Bronchial epithelial cell (primary cell): ENCODE data around the gene JPH4. TPM values are rescaled to one million over a fixed set of nuclear protein-coding genes. Genes with fewer than 3 reads are reported as not detected.

Experiments used
- DNase-seq: peaks from one replicate; pipeline ENCODE4 v3.0.0-alpha.2; 2010; ENCODE audit warnings: low read depth
- FAIRE-seq: peaks from 2 replicates; lab custom pipeline; 2011; peaks lifted over from hg19 to GRCh38; lab: Jason Lieb, UNC
- H3K27me3 ChIP-seq: 2 replicates; pipeline ENCODE4 v1.5.1; 2011; ENCODE audit warnings: low read length; ENCODE audit not compliant: control insufficient read depth, insufficient read depth
- H3K36me3 ChIP-seq: 2 replicates; pipeline ENCODE4 v1.5.1; 2011; ENCODE audit warnings: low read length; ENCODE audit not compliant: control insufficient read depth, insufficient read depth
- H3K4me3 ChIP-seq: 2 replicates; pipeline ENCODE4 v1.5.1; 2011; ENCODE audit warnings: mild to moderate bottlenecking, low read depth, low read length, control low read depth
- total RNA-seq: library from RNA; depleted of rRNA; stranded (reverse); fragments of >200 nt; gene quantifications from 2 replicates; pipeline ENCODE4 v1.2.1, GENCODE V29; 2014
- TF ChIP-seq, protein P1 (sequence below): IDR thresholded peaks from 2 replicates; pipeline ENCODE4 v1.5.1; 2011; ENCODE audit warnings: mild to moderate bottlenecking, moderate library complexity, low read length, control low read depth, inconsistent platforms; ENCODE audit not compliant: insufficient read depth, severe bottlenecking

Gene JPH4
- total RNA-seq, 1 donor from 2014 or later: not detected

DNA sequence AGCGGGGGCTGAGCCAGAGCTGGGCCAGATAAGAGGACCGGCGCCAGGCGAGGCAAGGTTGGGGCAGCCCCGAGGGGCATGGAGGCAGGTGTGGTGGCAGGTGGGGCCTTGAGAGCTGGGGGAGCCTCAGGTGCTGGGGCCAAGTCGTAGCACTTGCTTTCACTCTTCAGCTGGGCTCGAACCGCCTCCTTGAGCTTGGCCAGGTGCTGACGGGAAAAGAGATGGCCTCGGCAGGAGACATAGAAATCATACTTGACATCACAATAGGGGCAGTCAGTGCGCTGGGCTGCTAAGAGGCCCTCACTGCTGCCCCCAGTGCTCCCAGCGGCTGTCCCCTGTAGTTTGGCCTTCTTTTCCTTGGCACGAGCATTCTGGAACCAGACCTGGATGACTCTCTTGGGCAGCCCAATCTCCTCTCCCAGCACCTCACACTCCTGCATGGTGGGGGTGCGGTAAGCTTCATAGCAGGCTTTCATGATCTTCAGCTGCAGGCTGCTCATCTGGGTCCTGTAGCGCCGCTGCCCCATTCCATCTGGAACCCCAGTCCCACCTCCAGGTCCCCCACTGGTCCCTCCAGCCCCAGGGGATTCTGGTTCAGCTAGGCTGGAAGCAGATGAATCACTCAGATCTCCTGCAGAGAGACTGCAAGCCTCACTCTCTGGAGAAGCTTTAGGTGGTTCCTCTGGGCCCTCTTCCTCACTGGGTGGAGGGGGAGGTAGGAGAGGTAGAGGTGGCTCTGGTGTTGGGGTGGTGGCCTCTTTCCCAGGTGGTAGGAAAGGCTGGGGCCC lies 55.2 kb downstream of the JPH4 start:
- Histone ChIP-seq H3K27me3 (no peaks in the 10 kb centered on the region), H3K4me3 (no peak overlapping the region), H3K36me3 (peaks cover 2% of the 10 kb centered on the region)
- DNase-seq (no peak), FAIRE-seq (no peak)
- TF ChIP-seq, protein P1, sequence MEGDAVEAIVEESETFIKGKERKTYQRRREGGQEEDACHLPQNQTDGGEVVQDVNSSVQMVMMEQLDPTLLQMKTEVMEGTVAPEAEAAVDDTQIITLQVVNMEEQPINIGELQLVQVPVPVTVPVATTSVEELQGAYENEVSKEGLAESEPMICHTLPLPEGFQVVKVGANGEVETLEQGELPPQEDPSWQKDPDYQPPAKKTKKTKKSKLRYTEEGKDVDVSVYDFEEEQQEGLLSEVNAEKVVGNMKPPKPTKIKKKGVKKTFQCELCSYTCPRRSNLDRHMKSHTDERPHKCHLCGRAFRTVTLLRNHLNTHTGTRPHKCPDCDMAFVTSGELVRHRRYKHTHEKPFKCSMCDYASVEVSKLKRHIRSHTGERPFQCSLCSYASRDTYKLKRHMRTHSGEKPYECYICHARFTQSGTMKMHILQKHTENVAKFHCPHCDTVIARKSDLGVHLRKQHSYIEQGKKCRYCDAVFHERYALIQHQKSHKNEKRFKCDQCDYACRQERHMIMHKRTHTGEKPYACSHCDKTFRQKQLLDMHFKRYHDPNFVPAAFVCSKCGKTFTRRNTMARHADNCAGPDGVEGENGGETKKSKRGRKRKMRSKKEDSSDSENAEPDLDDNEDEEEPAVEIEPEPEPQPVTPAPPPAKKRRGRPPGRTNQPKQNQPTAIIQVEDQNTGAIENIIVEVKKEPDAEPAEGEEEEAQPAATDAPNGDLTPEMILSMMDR: no peak

DNA sequence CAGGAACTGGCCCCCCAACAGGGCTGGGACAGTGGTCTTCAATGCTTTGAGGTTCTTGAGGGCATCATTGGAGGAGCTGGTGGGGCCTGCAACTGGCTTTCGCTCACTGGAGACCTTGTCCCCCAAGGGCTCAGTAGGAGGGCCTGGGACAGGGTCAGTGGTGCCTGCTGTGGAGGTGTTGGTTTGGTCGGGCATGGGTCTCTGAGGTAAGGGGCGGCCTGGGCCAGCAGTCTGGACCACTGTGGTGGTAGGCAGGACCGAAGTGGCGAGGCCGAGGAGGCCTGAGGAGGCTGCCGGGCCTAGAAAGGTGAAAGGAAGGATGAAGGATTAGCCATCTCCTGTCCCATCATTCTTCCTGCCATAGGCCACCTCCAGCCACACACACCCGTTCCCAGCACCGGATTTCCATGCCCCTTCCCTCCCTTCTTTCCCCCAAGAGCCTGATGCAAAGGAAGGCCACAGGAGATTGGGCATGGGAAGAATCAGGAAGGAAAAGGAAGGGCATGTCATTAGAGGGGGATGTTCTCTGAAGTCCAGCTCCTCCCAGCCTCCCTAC lies 55.9 kb downstream of the JPH4 start:
- TF ChIP-seq, protein P1: no peak
- Histone ChIP-seq H3K36me3 (peaks cover 2% of the 10 kb centered on the region), H3K4me3 (no peak overlapping the region), H3K27me3 (no peaks in the 10 kb centered on the region)
- DNase-seq: no peak
- no peak for FAIRE-seq

DNA sequence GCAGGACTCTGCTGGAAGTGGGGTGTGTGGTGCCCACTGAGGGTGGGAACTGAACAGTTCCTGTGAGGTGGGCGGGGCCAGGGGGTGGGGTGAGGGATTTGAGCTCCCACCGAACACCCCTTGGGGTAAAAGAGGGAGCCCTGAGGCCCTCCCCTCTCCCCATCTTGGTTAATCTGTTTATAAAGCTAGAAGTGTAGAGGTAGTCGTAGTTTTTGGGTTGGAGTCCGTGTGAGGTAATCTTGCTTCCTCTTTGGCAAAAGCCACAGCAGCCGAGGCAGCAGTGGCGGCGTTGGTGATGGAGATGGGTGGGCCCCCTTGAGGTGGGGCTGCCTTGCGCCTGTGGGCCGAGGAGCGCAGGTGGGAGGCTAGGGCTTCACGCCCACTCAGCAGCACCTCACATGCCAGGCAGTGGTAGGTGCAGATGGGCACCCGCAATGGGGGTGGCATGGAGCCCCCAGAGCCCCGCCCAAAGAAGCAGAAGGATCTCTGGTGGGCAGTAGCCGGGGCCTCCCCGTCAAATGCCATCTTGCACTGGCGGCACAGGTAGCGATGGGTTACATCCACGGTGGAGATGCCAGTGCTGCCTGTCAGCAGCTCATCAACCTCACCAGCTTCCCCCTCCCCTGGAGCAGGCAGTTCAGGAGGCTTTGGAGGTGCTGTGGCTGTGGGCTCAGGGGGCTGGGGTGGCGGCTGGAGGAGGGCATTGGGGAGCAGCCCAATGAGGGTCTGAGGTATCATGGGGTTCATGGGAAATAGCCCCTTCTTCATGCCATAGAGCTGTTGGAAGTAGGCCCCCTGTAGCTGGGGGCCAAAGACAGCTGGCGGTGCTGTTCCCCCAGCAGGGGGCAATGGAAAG lies 56.6 kb downstream of the JPH4 start:
- no peak for FAIRE-seq
- no peak overlapping the region for H3K4me3 ChIP-seq
- TF ChIP-seq, protein P1: no peak

DNA sequence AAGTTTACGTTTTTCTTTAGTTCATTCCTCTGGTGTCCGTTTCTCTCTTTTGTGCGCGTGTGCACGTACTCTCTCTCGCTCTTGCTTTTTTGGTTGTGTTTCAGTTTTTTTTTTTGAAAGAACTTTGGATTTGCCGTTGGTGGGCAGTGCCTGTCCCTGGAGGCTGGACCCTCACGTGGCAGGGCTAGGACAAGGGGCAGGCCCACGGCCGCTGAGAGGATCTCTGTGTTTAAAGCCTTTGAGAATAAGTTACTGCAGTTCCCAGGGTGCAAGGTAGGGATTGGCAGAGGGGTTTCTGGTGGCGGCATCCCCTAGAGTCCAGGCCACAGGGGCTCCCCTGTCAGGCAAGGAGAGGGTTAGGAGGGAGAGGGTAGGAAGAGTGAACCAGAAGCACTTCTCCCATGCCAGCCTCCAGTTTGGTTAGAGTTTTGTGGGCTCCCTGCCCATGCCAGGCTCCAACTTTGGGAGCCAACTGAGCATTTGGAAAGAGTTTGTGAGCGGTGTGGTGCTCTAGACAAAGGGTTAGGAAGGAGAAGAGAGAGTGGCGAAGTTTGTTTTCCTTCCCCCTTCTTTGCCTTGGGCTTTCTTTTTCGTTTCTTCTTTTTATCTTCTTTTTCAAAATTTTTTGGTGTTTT lies 57.6 kb downstream of the JPH4 start:
- FAIRE-seq (no peak), DNase-seq (no peak)
- no peaks in the 10 kb centered on the region for H3K36me3 ChIP-seq
- TF ChIP-seq, protein P1: no peak
- no peak overlapping the region for H3K4me3 ChIP-seq
- H3K27me3 ChIP-seq: no peaks in the 10 kb centered on the region

More for the DNA sequence above, 56.6 kb downstream of the JPH4 start:
- no peak for DNase-seq
- H3K36me3 ChIP-seq: peaks cover 2% of the 10 kb centered on the region
- H3K27me3 ChIP-seq: no peaks in the 10 kb centered on the region

DNA sequence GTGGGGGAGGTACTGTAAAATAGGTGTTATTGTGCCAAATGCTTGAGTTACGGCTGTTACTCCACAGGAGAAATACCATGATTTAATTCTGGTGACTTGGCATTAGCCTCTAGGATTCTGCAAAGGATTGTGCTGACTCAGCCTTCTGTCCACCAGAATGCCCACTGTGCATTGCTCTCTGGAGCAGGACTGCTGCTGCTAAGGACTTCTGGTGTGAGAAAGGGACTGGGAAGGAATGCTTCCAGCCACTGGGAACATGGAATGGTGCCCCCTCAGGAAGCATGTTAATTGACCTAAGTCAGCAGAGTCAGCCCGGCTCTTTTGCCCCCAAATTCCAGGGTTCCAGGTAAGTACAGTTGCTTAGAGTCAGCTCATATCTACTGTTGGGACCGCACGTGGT lies 59.9 kb downstream of the JPH4 start:
- DNase-seq (no peak), FAIRE-seq (no peak)
- no peak overlapping the region for H3K4me3 ChIP-seq
- no peaks in the 10 kb centered on the region for H3K36me3 ChIP-seq
- H3K27me3 ChIP-seq: no peaks in the 10 kb centered on the region
- TF ChIP-seq, protein P1: no peak

Other genes starting within 250 kb of the JPH4 start
- 0.79 and 0.90 TPM in 2 replicates for gene SLC22A17, start 225.9 kb downstream of the JPH4 start, total RNA-seq
- 2.4 and 5.4 TPM in 2 replicates for gene EFS, start 213.6 kb downstream of the JPH4 start, total RNA-seq
- gene IL25, start 206.0 kb downstream of the JPH4 start, total RNA-seq: not detected in 2 replicates
- gene CMTM5, start 201.7 kb downstream of the JPH4 start, total RNA-seq: not detected in 2 replicates
- not detected in 2 replicates for gene MYH6, start 170.5 kb downstream of the JPH4 start, total RNA-seq
- not detected in 2 replicates for gene MYH7, start 143.1 kb downstream of the JPH4 start, total RNA-seq
- 61.6 and 67.4 TPM in 2 replicates for gene NGDN, start 109.1 kb downstream of the JPH4 start, total RNA-seq
- gene ZFHX2, start 27.0 kb downstream of the JPH4 start, total RNA-seq: 0.13 and 0.26 TPM in 2 replicates
- gene THTPA, start 22.5 kb downstream of the JPH4 start, total RNA-seq: 3.6 and 4.5 TPM in 2 replicates
- 40.5 and 44.4 TPM in 2 replicates for gene AP1G2, start 11.0 kb downstream of the JPH4 start, total RNA-seq
- not detected in 2 replicates for gene DHRS2, start 57.6 kb upstream of the JPH4 start, total RNA-seq